Measurements from ENCODE around the gene STPG2.
A peak's percentile ranks its signal among the peaks of the same experiment; 100 is the strongest.

STPG2 gene

DNA sequence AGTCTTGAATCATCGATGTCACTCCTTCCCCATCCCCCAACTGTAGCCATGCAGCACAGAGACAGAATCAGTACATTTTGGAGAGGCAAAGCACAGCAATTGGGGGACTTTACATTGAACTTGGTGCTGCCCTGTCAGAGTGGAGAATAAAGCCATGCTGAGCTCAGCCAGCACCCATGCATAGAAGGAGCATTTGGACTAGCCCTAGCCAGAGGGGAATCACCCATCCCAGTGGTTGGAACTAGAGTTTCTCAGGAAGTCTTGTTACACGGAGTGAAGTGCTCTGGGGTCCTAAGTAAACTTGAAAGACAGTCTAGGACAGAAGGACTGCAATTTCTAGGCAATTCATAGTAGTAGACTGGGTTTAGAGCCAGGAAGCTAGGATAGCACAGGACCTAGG is 49.6 kb downstream of the STPG2 start:
- no peak for DNase-seq (ENCODE audit: low read depth)

DNA sequence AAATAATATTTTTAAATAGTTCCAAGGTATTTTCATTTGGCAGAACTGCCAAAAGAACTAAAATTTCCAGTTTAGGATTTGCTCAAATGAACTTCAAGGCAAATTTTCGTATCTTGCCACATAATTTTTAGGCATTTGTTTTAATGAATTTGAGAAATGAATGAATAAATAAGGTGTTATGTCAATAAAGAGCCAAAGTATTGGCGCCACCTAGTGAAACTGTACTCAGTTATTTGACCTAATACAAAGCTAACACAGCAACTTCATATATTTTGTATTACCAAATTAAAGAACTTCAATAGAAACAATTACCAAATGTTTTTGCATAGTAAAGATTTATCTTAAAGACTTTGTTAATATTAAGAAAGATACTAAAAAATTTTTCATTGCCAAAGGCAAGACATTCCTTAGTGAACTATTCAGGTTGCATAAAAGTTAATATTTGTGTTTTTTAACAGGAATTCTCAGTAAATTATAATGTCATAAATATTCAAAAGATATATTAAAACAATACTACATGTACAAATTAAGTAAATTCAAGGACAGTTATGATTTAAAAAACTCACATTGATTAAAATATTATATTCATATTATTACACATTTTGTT is 50.3 kb downstream of the STPG2 start:
- peak; percentile 1 for DNase-seq (ENCODE audit: low read depth)

DNA sequence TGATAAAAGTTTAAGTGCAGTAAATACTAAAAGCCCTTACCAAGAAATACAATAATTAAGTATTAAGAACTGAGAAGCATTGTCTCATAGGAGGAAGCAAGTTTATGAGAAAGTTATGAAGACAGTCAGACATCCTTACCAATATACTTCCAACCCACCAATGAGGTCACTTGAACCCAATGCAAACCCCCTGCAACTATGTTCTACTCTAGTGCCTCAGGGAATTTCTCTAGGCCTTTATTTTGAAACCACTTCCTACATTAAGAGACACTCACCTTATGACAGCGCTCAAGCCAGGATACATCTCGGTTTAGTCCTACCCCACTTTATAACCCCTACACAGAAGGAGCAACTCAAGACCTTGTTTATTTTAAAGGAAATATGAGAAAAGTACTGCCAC is 61.3 kb downstream of the STPG2 start:
- DNase-seq (ENCODE audit: low read depth) = no peak

DNA sequence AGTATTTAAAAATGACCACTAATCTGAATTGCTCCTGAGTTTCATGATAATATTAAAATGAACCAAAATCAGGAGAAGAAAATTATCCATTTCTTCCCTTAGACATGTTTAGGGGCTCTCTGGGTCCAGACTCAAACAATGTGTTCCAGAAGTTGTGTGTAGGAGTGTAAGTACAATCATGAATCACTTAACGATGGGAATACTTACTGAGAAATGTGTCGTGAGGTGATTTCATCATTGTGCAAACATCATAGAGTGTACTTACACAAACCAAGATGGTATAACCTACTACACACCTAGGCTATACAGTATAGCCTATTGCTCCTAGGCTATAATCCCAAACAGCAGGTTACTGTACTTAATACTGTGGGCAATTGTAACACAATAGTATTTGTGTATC is 74.8 kb downstream of the STPG2 start:
- no peak for DNase-seq (ENCODE audit: low read depth)

DNA sequence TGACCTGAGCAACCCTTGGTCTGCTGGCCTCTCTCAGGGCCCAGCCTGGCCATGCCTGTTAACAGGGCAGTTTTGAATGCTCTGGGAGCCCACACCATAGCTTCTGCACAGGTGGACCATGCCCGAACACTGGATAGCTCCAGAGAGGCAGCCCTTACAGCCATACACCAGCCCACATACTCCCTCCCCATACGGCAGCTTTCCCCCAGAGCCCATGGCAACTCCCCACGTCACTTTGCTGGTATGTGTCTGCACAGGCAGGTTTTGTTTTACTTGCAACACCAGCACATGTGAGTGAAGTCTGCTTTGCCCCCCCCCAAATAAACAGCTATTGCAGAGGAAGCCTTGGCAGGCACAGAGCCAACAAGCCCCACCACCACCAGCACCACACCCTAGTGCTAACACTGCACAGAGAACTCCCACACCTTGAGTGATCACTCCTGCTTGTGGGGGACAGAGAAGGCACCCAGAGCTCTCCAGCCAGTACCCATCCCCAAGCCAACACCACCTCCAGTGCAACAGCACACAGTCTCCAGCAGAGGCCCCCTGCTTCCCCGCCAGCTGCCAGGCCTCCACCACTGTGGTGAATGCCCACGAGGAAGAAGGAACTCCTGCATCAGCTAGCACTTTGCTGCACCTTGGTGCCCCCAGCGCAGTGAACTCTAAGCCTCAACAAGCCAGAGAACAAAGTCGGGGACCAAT is 87.3 kb downstream of the STPG2 start:
- DNase-seq (ENCODE audit: low read depth) = no peak

DNA sequence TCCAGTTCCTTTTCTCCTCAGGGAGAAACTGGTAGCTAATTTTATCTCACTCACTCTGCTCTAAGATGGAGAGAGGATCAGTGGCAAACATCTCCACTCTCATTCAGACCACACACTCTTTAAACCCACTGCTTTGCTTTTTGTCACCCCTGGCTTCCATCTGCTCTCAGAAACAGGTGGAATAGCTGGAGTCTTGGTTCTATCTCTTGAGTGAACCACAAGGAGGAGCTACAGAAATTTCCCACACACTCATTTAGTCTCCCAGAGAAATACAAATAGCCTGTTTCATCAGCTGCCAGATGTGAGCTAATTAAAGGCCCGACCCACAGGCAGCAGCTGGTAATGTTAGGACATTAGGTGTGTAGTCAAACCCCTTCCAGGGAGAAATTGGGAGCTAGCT is 96.6 kb downstream of the STPG2 start:
- DNase-seq (ENCODE audit: low read depth) = no peak

DNA sequence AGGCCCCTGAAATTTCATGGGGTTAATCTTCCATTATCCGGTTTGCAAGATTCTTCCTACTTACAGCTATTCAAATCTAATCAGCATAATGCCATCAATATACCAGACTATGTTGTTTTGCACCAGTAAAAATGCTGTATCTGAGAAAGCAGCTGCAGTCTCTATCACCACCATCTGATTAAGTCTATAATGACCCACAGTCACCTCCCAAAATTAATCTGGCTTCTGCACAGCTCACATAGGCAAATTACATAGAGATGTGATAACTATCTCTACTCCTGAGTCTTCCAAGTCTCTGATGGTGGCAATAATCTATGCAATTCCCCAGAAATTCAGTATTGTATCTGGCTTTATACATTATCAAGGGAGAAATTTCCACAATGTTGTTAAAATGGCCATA is 113.2 kb downstream of the STPG2 start:
- DNase-seq (ENCODE audit: low read depth) = no peak

DNA sequence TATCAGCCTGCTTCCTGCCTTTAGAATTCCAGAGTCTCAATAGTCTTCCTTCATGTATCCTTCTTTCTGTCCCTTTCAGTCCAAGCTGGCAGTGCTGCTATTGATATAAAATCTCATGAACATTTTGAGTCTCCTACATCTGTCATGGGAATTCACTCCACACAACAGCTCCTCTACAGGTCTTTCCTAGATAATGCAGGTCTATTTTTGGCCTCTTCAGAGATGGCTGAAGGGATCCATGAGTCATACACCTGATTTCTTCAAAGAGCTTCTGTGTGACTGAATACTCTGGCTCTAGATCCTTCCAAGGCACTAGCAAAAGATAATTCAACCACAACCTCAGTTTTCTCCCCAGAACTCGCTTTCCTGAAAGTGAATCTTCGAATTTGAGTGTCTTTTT is 115.4 kb downstream of the STPG2 start:
- no peak for DNase-seq (ENCODE audit: low read depth)

DNA sequence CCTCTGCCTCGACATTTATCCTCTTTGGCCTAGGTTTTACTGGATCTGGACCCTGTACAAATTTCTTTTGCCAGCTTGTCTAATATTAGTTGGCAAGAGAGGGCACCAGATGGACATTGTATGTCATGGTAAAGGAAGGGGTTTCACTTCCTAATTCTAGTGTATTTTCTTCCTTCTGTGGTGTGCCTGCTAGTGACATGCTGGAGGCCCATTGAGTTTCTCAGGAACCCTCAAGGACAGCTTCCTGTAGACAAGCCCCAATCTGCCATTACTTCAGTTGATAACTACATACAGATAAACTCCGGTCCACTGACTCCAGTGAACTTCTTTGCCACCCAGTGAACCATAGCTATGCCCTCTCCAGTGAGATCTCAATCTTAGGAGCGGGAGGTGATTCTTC is 116.9 kb downstream of the STPG2 start:
- no peak for DNase-seq (ENCODE audit: low read depth)

DNA sequence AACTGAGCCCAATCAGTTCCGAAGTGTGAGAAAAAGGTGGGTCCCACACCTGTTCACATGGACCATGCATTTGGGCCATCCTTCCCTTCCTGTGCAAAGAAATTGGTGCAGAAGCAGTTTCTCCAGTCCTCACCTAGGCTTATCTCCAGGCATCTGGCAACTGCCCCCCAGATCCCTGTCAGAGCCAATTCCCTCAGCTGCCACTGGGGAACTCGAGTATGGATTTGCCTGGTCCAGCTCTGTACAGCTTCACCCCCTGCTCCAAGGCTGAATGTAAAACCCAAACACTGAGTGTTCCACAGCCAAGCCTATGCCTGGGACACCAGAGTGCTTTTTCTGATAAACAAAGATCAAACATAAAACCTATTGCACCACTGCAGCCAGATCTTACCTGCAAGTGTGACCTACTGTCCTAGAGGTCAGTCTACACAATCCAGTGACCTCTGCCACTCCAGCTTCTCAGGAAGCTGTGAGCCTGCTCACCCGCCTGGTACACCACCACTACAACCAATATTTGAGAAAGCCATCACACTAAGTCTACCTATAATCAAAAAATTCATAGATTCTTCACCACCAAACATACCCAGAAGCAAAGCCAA is 136.4 kb downstream of the STPG2 start:
- no peak for DNase-seq (ENCODE audit: low read depth)

DNA sequence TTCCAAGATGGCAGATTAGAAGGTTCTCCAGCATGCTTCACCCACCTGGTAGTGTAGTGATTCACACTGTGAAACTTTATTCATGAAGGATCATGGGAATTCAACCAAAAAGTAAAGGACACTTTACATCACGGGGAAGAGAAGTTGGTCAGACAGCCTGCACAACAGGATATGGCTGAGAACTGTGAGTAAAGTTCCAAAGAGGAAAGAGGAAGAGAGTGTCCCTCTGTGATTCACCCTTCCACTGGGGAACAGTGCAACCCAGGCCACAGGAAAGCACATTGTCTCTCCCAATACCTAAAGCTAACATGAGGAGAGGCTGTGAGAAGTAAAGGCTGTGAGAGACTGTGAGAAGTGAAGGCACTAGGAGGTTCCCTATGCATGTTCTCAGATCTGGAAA is 137.2 kb downstream of the STPG2 start:
- no peak for DNase-seq (ENCODE audit: low read depth)

DNA sequence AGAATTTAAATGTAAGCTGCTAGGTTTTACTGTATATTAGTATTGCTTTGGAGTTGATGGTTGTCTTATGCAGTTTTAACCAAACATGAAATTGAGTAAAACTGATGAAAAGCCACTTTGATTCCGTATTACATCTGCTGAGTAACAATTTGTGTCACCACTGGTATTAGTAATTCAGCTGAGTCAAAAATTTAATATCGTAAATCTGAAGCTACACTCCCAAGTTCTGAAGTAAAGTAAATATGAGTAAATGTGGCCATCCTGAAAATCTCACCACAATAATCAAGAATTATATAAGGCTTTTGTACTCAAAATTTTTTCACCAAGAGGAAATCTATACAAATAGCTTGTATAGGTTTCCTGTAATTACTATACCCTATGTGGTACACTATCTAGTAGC is 142.3 kb downstream of the STPG2 start:
- DNase-seq (ENCODE audit: low read depth) = no peak

DNA sequence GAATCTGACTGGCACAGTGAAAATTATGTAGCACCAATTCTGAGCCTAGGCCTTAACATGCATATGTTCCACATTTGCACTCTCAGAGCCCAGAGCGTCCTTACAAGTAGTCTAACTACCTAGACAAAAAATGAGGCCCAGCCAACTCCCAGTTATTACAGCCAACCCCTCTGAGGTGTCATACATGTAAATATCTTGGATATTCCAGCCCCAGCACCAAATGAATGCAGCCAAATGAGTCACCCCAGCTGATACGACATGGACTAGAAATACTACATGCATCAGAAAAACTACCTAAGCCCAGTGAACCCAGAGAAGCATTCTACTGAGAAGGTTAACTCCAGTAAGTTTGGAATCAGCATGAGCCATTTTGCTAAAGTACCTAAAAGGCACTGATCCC is 145.1 kb downstream of the STPG2 start:
- no peak for DNase-seq (ENCODE audit: low read depth)

DNA sequence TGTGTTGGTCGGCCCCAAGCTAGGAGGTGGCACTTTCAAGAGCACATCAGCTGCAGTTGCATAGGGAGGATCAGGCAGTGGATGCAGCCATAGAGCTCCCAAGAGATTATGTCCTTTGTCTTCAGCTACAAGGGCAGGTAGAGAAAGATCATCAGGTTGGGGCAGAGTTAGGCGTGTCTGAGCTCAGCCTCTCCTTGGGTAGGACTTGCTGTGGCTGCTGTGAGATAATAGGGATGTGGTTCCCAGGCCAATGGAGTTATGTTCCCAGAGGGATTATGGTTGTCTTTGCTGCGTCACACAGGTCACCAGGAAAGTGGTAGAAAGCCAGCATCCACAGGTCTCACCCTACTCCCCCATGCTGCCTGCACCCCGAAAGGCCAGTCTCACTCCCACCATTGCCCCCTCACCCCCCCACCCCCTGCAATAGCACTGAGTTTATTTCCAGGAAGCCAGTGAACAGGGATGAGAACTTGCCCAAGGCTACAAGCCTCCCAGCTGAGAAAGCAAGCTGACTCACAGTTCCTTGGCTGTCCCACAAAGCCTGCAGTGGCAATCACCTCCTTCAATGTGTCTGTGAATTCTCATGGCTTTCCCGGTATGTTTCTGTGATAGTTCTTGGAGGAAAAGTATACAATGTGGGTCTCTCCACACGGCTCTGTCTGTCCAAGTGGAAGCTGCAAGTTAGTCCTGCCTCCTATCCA is 148.4 kb downstream of the STPG2 start:
- DNase-seq (ENCODE audit: low read depth) = no peak

DNA sequence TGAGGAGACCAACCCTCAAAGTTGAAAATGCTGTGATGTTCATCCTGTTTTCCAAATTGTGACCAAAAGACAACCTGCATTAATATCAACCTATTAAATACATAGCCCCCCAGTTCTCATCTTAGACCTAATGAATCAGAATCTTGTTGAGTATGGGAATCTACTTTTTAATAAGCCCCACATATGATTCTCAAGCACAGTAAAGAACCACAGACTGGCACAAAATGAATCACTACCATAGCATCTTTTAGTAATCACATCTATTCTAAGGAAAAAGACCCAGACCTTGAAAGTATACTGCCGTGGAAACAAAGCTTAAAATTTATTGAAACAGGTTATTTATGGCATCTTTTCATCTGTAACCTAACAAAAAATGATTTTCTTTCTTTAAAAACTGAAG is 152.9 kb downstream of the STPG2 start:
- no peak for DNase-seq (ENCODE audit: low read depth)

DNA sequence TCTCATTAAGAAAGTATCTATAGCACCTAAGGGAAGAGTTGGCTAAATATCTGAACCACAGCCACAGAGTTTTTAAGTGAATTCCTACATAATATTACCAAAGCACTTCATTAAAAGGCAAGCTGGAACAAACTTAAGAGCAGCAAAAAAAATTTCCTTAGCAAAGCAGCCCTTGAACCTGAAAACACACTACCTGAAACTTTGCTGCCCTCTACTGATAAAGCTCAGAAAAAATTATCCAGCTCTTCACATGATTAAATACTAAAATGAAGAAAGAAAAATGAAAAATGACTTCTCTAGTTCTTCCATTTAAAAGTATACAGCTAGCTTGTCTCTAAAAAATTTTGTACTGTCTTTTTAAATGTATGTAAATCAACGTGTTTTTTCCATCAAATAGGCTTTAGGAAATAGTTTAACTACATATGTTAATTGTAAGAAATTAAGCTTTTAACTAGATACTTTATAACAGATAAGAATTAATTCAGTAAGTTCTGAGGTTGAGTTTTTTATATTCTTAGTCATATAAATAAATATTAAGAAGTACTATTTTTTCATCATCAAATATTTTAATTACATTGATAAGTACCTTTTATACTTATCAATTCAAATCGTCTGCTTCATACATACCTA is 156.1 kb downstream of the STPG2 start:
- no peak for DNase-seq (ENCODE audit: low read depth)

DNA sequence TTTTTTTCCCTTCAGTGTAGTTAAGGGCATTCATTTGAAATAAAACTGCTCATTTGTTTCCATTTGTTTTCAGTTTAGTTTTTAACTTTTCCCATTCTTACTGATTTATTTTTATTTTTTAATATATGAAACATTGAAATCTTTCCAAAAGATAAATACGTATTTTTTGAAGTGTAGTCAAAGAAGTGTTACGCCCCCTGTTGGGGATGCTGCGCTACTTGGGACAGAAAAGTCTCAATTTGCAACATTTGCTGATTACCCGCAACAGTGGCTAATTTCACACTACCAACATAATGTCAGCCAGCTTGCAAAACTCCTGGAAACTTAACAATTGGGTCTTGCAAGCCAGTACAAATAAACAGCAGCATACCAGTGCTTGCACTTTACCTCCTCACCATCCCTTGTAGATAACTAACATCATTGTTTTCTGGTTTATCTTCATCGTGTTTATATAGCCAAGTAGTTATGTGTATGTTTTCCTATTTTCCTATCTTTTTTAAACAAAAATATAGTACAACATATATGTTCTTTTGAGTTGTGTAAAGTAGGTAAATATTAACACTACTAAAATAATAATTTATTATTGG is 158.6 kb downstream of the STPG2 start:
- DNase-seq (ENCODE audit: low read depth) = no peak

DNA sequence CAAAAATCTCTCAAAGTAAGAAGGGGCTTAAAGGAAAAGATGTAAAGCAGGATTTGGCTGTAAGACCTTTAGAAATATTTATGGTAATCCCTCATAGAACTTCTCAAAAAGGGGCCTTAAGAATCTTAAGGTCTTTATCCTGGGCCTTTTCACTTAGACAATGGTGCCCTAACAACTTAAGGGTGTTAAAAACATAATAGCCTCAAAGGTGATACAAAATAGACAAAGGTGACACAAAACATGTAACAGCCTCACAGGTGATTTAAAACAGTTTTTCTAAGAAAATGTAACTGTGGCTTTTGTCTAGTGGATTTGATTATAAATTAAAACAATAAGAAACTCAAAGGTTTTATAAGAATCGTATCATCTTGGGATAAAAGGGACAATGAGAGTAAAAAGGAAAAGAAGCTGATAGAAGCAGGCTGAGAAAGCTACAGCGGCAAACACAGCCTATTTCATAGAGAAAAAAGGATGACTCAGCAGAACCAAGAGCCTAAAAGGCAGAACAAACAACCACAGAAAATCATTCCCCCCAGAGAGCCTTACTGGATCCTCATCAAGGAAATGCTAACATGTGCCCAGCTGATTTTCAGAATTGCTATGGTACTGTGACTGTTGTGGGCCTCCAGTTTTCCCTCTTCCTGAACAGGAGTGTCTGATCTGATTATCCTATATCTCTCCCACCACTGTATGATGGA is 164.3 kb downstream of the STPG2 start:
- no peak for DNase-seq (ENCODE audit: low read depth)

DNA sequence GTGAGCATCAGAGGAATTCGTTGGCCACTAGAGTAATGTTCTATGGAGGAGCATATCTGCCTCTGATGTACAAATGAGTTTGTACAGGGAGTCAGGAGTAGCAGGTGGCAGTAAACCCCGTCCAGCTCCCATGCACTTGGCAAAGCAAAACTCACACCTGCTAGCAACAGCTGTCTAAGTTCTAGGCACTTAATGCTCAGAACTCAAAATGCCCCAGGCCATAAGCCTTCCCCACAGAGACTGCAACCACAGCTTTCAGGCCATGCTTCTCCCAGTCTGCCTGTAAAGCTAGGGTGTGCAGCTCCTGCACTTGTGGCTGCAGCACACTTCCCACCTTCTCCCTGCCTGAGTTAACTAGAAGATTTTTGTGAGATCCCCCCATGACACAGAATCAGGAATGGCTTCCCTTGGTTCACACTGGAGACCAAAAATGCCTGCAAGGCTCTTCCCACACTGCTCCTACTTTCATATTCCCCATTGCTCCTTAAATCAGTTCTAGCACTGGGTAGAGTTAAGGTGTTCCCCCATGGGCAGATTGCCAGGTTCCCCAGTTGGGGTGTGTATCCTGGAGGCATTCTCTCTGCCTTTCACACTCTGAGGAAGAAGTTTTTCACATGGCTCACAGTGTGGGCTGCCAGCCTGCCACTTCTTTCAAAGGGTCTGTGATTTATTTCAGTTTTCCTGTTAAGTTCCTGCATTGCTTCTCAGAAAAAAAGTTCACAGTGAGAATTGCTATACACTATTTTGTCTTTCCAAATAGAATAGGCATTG is 189.9 kb downstream of the STPG2 start:
- no peak for DNase-seq (ENCODE audit: low read depth)

DNA sequence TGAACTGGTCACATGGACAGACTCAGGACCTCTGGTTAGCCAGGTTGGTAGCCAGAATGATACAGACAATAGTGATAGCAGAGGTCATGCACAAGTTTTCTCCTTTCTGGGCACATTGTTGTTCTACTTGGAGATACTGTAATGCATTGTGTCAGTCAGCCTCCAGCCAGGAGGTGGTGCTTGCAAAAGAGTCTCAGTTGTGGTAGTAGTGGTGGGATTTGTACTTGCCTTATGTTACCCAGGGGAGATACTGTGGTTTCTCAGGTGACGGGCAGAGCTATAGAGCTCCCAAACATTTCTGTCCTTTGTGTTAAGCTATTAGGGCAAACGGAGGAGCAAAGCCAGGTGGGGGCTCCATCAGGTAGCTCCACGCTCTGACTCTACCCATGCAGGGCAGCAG is 190.5 kb downstream of the STPG2 start:
- no peak for DNase-seq (ENCODE audit: low read depth)

DNA sequence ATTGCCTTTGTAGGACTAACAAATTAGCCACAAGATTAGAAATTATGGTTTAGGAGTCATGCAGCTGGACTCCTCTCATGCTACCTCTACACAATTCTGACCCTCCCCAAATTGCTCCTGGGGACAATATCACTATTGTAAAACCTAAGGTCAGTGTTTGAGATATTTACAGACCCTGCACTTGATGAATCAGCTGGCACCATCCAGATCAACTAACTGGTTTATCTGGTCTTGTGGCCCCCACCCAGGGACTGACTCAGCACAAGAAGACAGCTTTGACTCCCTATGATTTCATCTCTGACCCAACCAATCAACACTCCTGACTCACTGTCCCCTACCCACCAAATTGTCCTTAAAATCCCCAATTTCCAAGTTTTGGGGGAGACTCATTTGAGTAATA is 192.4 kb downstream of the STPG2 start:
- no peak for DNase-seq (ENCODE audit: low read depth)
